ENCODE results near the gene PPARD. TPM values are rescaled to one million over a fixed set of nuclear protein-coding genes. Genes with fewer than 3 reads are reported as not detected.

PPARD gene
- total RNA-seq, 1 experiment from 2014 or later: 38.4 TPM

- Histone ChIP-seq H3K79me2 (ENCODE audit: insufficient read depth, low read length) (peaks cover 69% of the 10 kb centered on the region), H3K4me3 (replicated peaks in 1 of 2; ENCODE audit: low read depth in 1 of 2, low read length in 2 of 2) (no peak overlapping the region), H3K4me1 (ENCODE audit: control insufficient read depth in 1 of 2, insufficient read depth in 2 of 2, low read length in 2 of 2) (peaks cover 39 to 47% of the 10 kb centered on the region in 2 experiments), H3K27me3 (ENCODE audit: insufficient read depth, low read length) (no peaks in the 10 kb centered on the region), H4K20me1 (ENCODE audit: insufficient read depth) (no peaks in the 10 kb centered on the region), H2AFZ (ENCODE audit: low read depth, low read length, poor library complexity, severe bottlenecking) (no peak overlapping the region), H3K9ac (ENCODE audit: low read length) (no peak overlapping the region), H3K9me2 (ENCODE audit: insufficient read depth) (no peaks in the 10 kb centered on the region), H3K36me3 (ENCODE audit: control insufficient read depth in 1 of 2, insufficient read depth in 2 of 2, low read length in 2 of 2) (no peaks in the 10 kb centered on the region), H3K4me2 (ENCODE audit: low read length) (no peak overlapping the region), H3K9me3 (ENCODE audit: control insufficient read depth in 1 of 2, insufficient read depth in 1 of 2, low read depth in 1 of 2, low read length in 2 of 2) (no peaks in the 10 kb centered on the region), H3K27ac (ENCODE audit: low read depth, low read length) (no peak overlapping the region)
- intact Hi-C loops (cut with micrococcal nuclease): no loop called here
- ChIA-PET POLR2A (no interaction called here), RAD21 (ENCODE audit: low non-redundant PET in 1 of 2, low total read pairs in 2 of 2, uncharacterized antibody in 2 of 2, unreplicated experiment in 2 of 2) (no interaction called here), CTCF (no interaction called here)
- no TSS peak for BruUV-seq (replicated peaks)
- TF ChIP-seq RAD21 (IDR thresholded peaks at IDR 0.05; ENCODE audit: low read depth) (no peak), SRF (IDR thresholded peaks at IDR 0.05; ENCODE audit: low read depth) (no peak), EZH2 (IDR thresholded peaks at IDR 0.05) (no peak), POLR2AphosphoS5 (IDR thresholded peaks at IDR 0.05; ENCODE audit: low read depth, low read length) (no peak), EZH2phosphoT487 (IDR thresholded peaks at IDR 0.05; ENCODE audit: borderline replicate concordance) (no peak), CTCF (IDR thresholded peaks at IDR 0.05 in 2 of 3, conservative IDR thresholded peaks at IDR 0.05 in 1 of 3; ENCODE audit: borderline replicate concordance in 1 of 3, insufficient read depth in 1 of 3, low read depth in 2 of 3, low read length in 2 of 3) (no peak), SP1 (IDR thresholded peaks at IDR 0.05; ENCODE audit: low read depth) (no peak), YY1 (IDR thresholded peaks at IDR 0.05; ENCODE audit: extremely low read depth, insufficient replicate concordance, low read depth, low read length) (no peak), ZFX (IDR thresholded peaks at IDR 0.05) (no peak), CBX3 (IDR thresholded peaks at IDR 0.05; ENCODE audit: low read depth) (no peak)
- DNase-seq (ENCODE audit: low read depth, low spot score) (no peak), ATAC-seq (no peak)
Measured at GRCh38 chr6:35372633-35373032, 30.3 kb downstream of the PPARD start.
